K562 (cell line): ENCODE results near the gene BCAS1. TPM values are rescaled to one million over a fixed set of nuclear protein-coding genes. Genes with fewer than 3 reads are reported as not detected.
A peak's percentile ranks its signal among the peaks of the same experiment; 100 is the strongest.

Experiments
- ATAC-seq: fragments of 200-7000 bp; cut with Tn5 transposase; 3 replicates; pipeline ENCODE4 v1.9.1; 2020; ENCODE audit warnings: moderate library complexity
- BruUV-seq: library from RNA; stranded (reverse); fragments of 400-500 nt; replicated peaks from 2 replicates; lab custom pipeline; 2021; lab: Mats Ljungman, UMichigan
- CTCF ChIA-PET: fragments of 300-600 bp; formaldehyde crosslinking; extraction: SDS; loops from one replicate; lab custom pipeline; 2021; ENCODE audit warnings: low intra/inter-chr PET ratio; lab: Yijun Ruan, JAX
- POLR2A ChIA-PET: fragments of 300-600, 350-650 bp; sonication (Branson Sonifier 250); formaldehyde crosslinking; extraction: SDS; loops from one replicate; lab custom pipeline; 2021; ENCODE audit warnings: antibody characterized with exemption, inconsistent platforms; lab: Yijun Ruan, JAX
- DNase-seq, 4 experiments: peaks; one replicate each; pipeline versions ENCODE4 v3.0.0 to v3.0.0-alpha.2; 2011 to 2018; ENCODE audit warnings: low spot score in 3 of 4, mixed read lengths in 3 of 4; ENCODE audit errors: extremely low read depth in 1 of 4
- FAIRE-seq: peaks from 2 replicates; lab custom pipeline; 2011; peaks lifted over from hg19 to GRCh38; lab: Jason Lieb, UNC
- H2AFZ ChIP-seq: 2 replicates; pipeline ENCODE4 v1.6.0; 2011; ENCODE audit warnings: low read depth, low read length, control low read depth, inconsistent platforms
- H3K27ac ChIP-seq: fragments of 200-600 bp; 3 replicates; pipeline ENCODE4 v1.8.0; 2011; ENCODE audit warnings: low read depth, mild to moderate bottlenecking, control low read depth, inconsistent platforms, low read length, moderate library complexity, mixed read lengths; ENCODE audit errors: extremely low read depth
- H3K27me3 ChIP-seq, 2 experiments: fragments of 300-600 bp in 1 of 2; 2 replicates in 1 of 2; 3 replicates in 1 of 2; pipeline versions ENCODE4 v1.6.0 to v1.8.0; 2011; ENCODE audit warnings: inconsistent platforms in 2 of 2, low read length in 2 of 2, mild to moderate bottlenecking in 1 of 2, mixed read lengths in 1 of 2, moderate library complexity in 1 of 2; ENCODE audit not compliant: control insufficient read depth in 2 of 2, insufficient read depth in 2 of 2
- H3K36me3 ChIP-seq: fragments of 300-600 bp; 3 replicates; pipeline ENCODE4 v1.8.0; 2011; ENCODE audit warnings: mild to moderate bottlenecking, low read length, inconsistent platforms; ENCODE audit not compliant: control insufficient read depth, insufficient read depth
- H3K4me1 ChIP-seq, 2 experiments: fragments of 200-600 bp in 1 of 2; replicated peaks in 1 of 2; 2 replicates in 1 of 2; 3 replicates in 1 of 2; pipeline versions ENCODE4 v1.5.1 to v1.8.0; 2011; ENCODE audit warnings: inconsistent platforms in 2 of 2, low read length in 2 of 2, mild to moderate bottlenecking in 1 of 2, mixed read lengths in 1 of 2, moderate library complexity in 1 of 2; ENCODE audit not compliant: control insufficient read depth in 2 of 2, insufficient read depth in 2 of 2
- H3K4me2 ChIP-seq: 2 replicates; pipeline ENCODE4 v1.6.1; 2011; ENCODE audit warnings: low read length, control low read depth, inconsistent platforms, mixed read lengths; ENCODE audit not compliant: insufficient read depth
- H3K4me3 ChIP-seq: fragments of 200-600 bp; sonication (generic), shearing (Covaris generic); 2 replicates; pipeline ENCODE4 v1.5.1; 2016; ENCODE audit warnings: control low read depth, inconsistent platforms
- H3K79me2 ChIP-seq: fragments of 200-600 bp; 3 replicates; pipeline ENCODE4 v1.8.0; 2011; ENCODE audit warnings: low read length, inconsistent platforms; ENCODE audit not compliant: control insufficient read depth, insufficient read depth
- H3K9ac ChIP-seq, 2 experiments: 2 replicates each; pipeline versions ENCODE4 v1.6.0 to v1.6.1; 2011; ENCODE audit warnings: low read depth in 2 of 2, low read length in 2 of 2, control low read depth in 1 of 2, inconsistent platforms in 1 of 2, mild to moderate bottlenecking in 1 of 2, mixed read lengths in 1 of 2; ENCODE audit not compliant: insufficient read depth in 1 of 2
- H3K9me1 ChIP-seq: one replicate; pipeline ENCODE4 v1.6.0; 2011; ENCODE audit warnings: inconsistent platforms, mild to moderate bottlenecking, low read length, moderate library complexity; ENCODE audit not compliant: control insufficient read depth, insufficient read depth
- H3K9me3 ChIP-seq: replicated peaks from 2 replicates; pipeline ENCODE4 v1.5.1; 2011; ENCODE audit warnings: low read depth, low read length, inconsistent platforms; ENCODE audit not compliant: control insufficient read depth, insufficient read depth
- H4K20me1 ChIP-seq: replicated peaks from 2 replicates; pipeline ENCODE4 v1.6.1; 2011; ENCODE audit warnings: low read length, inconsistent platforms, mixed read lengths; ENCODE audit not compliant: control insufficient read depth, insufficient read depth
- EWSR1 ChIP-seq: fragments of 450-650 bp; IDR thresholded peaks from 2 replicates; pipeline ENCODE4 v1.6.1; 2018; ENCODE audit warnings: borderline replicate concordance, mild to moderate bottlenecking, low read depth, moderate library complexity; ENCODE audit not compliant: partially characterized antibody
- whole genome bisulfite sequencing: fragments of 100-300 bp; shearing (Covaris generic); methylation state at CpG from one replicate; pipeline ENCODE4 v1.1.6; 2016; ENCODE audit warnings: low coverage, mixed read lengths; ENCODE audit not compliant: insufficient coverage; ENCODE audit errors: missing lambda C conversion rate; 5-methylcytosine and 5-hydroxymethylcytosine counted together
- in situ Hi-C: fragments of 300-500 bp; cut with MboI; formaldehyde crosslinking; loops from 4 replicates; pipeline ENCODE4 v1.15.0; 2018; ENCODE audit warnings: inconsistent platforms, mixed read lengths
- intact Hi-C: fragments of 100-400 bp; cut with micrococcal nuclease; formaldehyde crosslinking; loops from 2 replicates; pipeline ENCODE4 v1.14.2; 2022
- polyA plus RNA-seq, 8 experiments: library from polyadenylated mRNA; depleted of rRNA in 4 of 8; stranded (reverse) in 5 of 8; unstranded in 3 of 8; fragments of >200 nt; fragmentation: Nextera tagmentation in 2 of 8; fragmentation: Illumina TruSeq in 1 of 8; extraction: Ambion mirVana in 2 of 8; extraction: Trizol in 1 of 8; gene quantifications; 2 replicates each; pipeline versions ENCODE4 v1.2.1 to v1.2.3, GENCODE V29; 2011 to 2014; ENCODE audit warnings: inconsistent platforms in 1 of 8, missing spikeins in 1 of 8
- total RNA-seq, 7 experiments: library from RNA; depleted of rRNA in 6 of 7; stranded (reverse); fragments of >200 nt in 6 of 7; fragmentation: Illumina TruSeq in 2 of 7; extraction: Trizol in 2 of 7; gene quantifications; 2 replicates each; pipeline versions ENCODE4 v1.2.1 to v1.2.3, GENCODE V29; 2011 to 2021; ENCODE audit warnings: low replicate concordance in 1 of 7
- TF ChIP-seq, protein P1 (sequence below), 2 experiments: fragments of 450-650 bp in 1 of 2; sonication (generic) in 1 of 2; formaldehyde crosslinking in 1 of 2; IDR thresholded peaks; 2 replicates each; pipeline versions ENCODE4 v1.7.1 to v1.9.0; 2016 to 2022; ENCODE audit warnings: inconsistent platforms in 1 of 2, mild to moderate bottlenecking in 1 of 2, missing genetic modification reagents in 1 of 2
- TF ChIP-seq, protein P2 (sequence below), 3 experiments: fragments of 200-800 bp in 1 of 3; fragments of 250-450 bp in 1 of 3; fragments of 450-650 bp in 1 of 3; sonication (Bioruptor Pico) in 1 of 3; sonication (Bioruptor generic) in 1 of 3; formaldehyde crosslinking in 1 of 3; IDR thresholded peaks; 2 replicates each; pipeline versions ENCODE4 v1.6.1 to v1.8.0; 2016 to 2022; ENCODE audit warnings: mild to moderate bottlenecking in 2 of 3, missing genetic modification characterization in 2 of 3, missing compliant biosample characterization in 1 of 3, moderate library complexity in 1 of 3

BCAS1 gene
- total and polyA plus RNA-seq, 9 of the 15 experiments (the other 6 are each of a cell fraction or from before 2014, with no cell fraction given) = 0.18 to 2.3 (median 0.93) TPM

DNA sequence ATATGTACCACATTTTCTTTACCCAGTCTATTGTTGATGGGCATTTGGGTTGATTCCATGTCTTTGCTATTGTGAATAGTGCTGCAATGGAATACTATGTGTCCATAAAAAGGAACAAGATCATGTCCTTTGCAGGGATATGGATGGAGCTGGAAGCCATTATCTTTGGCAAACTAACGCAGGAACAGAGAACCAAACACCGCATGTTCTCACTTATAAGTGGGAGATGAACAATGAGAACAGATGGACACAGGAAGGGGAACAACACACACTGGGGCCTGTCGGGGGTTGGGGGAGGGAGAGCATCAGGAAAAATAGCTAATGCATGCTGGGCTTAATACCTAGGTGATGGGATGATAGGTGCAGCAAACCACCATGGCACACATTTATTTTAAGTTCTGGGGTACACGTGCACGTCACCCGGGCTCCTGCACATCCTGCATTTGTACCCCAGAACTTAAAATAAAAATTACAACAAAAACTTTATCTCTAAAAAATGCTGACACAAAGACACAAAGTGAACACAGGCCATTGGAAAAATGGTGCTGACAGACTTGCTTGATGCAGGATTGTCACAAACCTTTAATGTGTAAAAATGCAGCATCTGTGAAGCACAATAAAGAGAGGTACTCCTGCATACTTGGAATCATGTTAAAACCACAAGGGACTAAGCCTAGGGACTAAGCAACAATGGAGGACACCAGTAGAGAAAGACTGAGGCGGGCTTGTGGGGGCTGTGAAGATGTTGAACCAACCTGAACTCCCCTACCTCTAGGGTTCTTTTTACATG lies 48.8 kb downstream of the BCAS1 start:
- no peak overlapping the region for H2AFZ ChIP-seq
- TF ChIP-seq, protein P1, sequence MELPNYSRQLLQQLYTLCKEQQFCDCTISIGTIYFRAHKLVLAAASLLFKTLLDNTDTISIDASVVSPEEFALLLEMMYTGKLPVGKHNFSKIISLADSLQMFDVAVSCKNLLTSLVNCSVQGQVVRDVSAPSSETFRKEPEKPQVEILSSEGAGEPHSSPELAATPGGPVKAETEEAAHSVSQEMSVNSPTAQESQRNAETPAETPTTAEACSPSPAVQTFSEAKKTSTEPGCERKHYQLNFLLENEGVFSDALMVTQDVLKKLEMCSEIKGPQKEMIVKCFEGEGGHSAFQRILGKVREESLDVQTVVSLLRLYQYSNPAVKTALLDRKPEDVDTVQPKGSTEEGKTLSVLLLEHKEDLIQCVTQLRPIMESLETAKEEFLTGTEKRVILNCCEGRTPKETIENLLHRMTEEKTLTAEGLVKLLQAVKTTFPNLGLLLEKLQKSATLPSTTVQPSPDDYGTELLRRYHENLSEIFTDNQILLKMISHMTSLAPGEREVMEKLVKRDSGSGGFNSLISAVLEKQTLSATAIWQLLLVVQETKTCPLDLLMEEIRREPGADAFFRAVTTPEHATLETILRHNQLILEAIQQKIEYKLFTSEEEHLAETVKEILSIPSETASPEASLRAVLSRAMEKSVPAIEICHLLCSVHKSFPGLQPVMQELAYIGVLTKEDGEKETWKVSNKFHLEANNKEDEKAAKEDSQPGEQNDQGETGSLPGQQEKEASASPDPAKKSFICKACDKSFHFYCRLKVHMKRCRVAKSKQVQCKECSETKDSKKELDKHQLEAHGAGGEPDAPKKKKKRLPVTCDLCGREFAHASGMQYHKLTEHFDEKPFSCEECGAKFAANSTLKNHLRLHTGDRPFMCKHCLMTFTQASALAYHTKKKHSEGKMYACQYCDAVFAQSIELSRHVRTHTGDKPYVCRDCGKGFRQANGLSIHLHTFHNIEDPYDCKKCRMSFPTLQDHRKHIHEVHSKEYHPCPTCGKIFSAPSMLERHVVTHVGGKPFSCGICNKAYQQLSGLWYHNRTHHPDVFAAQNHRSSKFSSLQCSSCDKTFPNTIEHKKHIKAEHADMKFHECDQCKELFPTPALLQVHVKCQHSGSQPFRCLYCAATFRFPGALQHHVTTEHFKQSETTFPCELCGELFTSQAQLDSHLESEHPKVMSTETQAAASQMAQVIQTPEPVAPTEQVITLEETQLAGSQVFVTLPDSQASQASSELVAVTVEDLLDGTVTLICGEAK (IDR thresholded peaks at IDR 0.05) = peak; percentile 68
- TF ChIP-seq, protein P1 (CRISPR knock-in tag; IDR thresholded peaks at IDR 0.05) = 0 out of 2 replicates have a peak, but pooled peaks have one; percentile 34
- TF ChIP-seq, protein P2, sequence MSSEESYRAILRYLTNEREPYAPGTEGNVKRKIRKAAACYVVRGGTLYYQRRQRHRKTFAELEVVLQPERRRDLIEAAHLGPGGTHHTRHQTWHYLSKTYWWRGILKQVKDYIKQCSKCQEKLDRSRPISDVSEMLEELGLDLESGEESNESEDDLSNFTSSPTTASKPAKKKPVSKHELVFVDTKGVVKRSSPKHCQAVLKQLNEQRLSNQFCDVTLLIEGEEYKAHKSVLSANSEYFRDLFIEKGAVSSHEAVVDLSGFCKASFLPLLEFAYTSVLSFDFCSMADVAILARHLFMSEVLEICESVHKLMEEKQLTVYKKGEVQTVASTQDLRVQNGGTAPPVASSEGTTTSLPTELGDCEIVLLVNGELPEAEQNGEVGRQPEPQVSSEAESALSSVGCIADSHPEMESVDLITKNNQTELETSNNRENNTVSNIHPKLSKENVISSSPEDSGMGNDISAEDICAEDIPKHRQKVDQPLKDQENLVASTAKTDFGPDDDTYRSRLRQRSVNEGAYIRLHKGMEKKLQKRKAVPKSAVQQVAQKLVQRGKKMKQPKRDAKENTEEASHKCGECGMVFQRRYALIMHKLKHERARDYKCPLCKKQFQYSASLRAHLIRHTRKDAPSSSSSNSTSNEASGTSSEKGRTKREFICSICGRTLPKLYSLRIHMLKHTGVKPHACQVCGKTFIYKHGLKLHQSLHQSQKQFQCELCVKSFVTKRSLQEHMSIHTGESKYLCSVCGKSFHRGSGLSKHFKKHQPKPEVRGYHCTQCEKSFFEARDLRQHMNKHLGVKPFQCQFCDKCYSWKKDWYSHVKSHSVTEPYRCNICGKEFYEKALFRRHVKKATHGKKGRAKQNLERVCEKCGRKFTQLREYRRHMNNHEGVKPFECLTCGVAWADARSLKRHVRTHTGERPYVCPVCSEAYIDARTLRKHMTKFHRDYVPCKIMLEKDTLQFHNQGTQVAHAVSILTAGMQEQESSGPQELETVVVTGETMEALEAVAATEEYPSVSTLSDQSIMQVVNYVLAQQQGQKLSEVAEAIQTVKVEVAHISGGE (CRISPR knock-in tag; IDR thresholded peaks at IDR 0.05) = peak in 1 of 3 experiments; percentile 64; a peak in 2 of 6 replicates
- no peak for TF ChIP-seq EWSR1
- no peak overlapping the region for H3K9ac ChIP-seq
- no TSS peak for BruUV-seq
- no peaks in the 10 kb centered on the region for H3K9me1 ChIP-seq
- ATAC-seq (no peak), FAIRE-seq (no peak), DNase-seq (no peak)
- H3K4me2 ChIP-seq = no peak overlapping the region
- H3K27ac ChIP-seq = no peak overlapping the region
- in situ Hi-C loops = no loop called here
- no peaks in the 10 kb centered on the region for H3K36me3 ChIP-seq
- no peaks in the 10 kb centered on the region for H3K9me3 ChIP-seq
- no peaks in the 10 kb centered on the region for H3K79me2 ChIP-seq
- H3K4me3 ChIP-seq = no peak overlapping the region
- 6% methylated on average over 7 of the region's 7 CpGs for WGBS
- H4K20me1 ChIP-seq = no peaks in the 10 kb centered on the region
- H3K27me3 ChIP-seq = peaks cover 0 to 1% of the 10 kb centered on the region in 2 experiments; a peak in 1 of 5 replicates
- ChIA-PET POLR2A (no interaction called here), CTCF (no interaction called here)
- intact Hi-C loops = no loop called here
- no peaks in the 10 kb centered on the region for H3K4me1 ChIP-seq
